PC-9 (cell line): ENCODE measurements around the gene LARGE2. TPM values are rescaled to one million over a fixed set of nuclear protein-coding genes. Genes with fewer than 3 reads are reported as not detected.

Experiments used
- BruUV-seq: library from RNA; stranded (reverse); fragments of 400-500 nt; replicated peaks from 2 replicates; lab custom pipeline; 2021; lab: Mats Ljungman, UMichigan
- CTCF ChIA-PET: fragments of 300-600 bp; sonication (Branson Sonifier 250); formaldehyde crosslinking; loops from one replicate; lab custom pipeline; 2022; ENCODE audit warnings: antibody characterized with exemption; lab: Charles Lee
- POLR2A ChIA-PET: fragments of 300-600 bp; sonication (Branson Sonifier 250); formaldehyde crosslinking; loops from one replicate; lab custom pipeline; 2022; ENCODE audit warnings: antibody characterized with exemption; ENCODE audit not compliant: unreplicated experiment; lab: Charles Lee
- DNase-seq, 2 experiments: peaks; one replicate each; pipeline versions ENCODE4 v3.0.0 to v3.0.0-alpha.2; 2015 to 2022; ENCODE audit warnings: mixed read lengths in 1 of 2
- H2AFZ ChIP-seq: fragments of 200-600 bp; sonication (generic); 2 replicates; pipeline ENCODE4 v1.8.1; 2017; ENCODE audit warnings: antibody characterized with exemption
- H3F3A ChIP-seq: fragments of 200-600 bp; sonication (generic); 2 replicates; pipeline ENCODE4 v1.8.1; 2017; ENCODE audit warnings: antibody characterized with exemption, mild to moderate bottlenecking, low read depth; ENCODE audit not compliant: insufficient read depth
- H3K27ac ChIP-seq: fragments of 200-600 bp; sonication (generic); 2 replicates; pipeline ENCODE4 v1.6.1; 2016; ENCODE audit warnings: mixed run types
- H3K27me3 ChIP-seq: fragments of 200-600 bp; sonication (generic); 2 replicates; pipeline ENCODE4 v1.6.1; 2016; ENCODE audit warnings: low read depth, mixed run types; ENCODE audit not compliant: insufficient read depth
- H3K36me3 ChIP-seq: fragments of 200-600 bp; sonication (generic); 2 replicates; pipeline ENCODE4 v1.6.1; 2016; ENCODE audit warnings: low read depth, mixed run types
- H3K4me1 ChIP-seq: fragments of 200-600 bp; sonication (generic); replicated peaks from 2 replicates; pipeline ENCODE4 v1.6.1; 2016; ENCODE audit warnings: mixed run types; ENCODE audit not compliant: insufficient read depth
- H3K4me2 ChIP-seq: fragments of 200-600 bp; sonication (generic); 2 replicates; pipeline ENCODE4 v1.6.1; 2017; ENCODE audit warnings: mixed run types
- H3K4me3 ChIP-seq: fragments of 200-600 bp; sonication (generic); 2 replicates; pipeline ENCODE4 v1.6.1; 2016; ENCODE audit warnings: mixed run types
- H3K79me2 ChIP-seq: fragments of 200-600 bp; sonication (generic); 2 replicates; pipeline ENCODE4 v1.6.1; 2017; ENCODE audit warnings: low read depth, mixed run types
- H3K9me2 ChIP-seq: fragments of 200-600 bp; sonication (generic); 2 replicates; pipeline ENCODE4 v1.8.1; 2017; ENCODE audit warnings: mild to moderate bottlenecking; ENCODE audit not compliant: insufficient read depth
- H3K9me3 ChIP-seq: fragments of 200-600 bp; sonication (generic); 2 replicates; pipeline ENCODE4 v1.8.1; 2016; ENCODE audit warnings: low read depth; ENCODE audit not compliant: insufficient read depth
- H4K20me1 ChIP-seq: fragments of 200-600 bp; sonication (generic); 2 replicates; pipeline ENCODE4 v1.8.1; 2017; ENCODE audit not compliant: insufficient read depth
- EZH2 ChIP-seq: fragments of 200-600 bp; sonication (generic); IDR thresholded peaks from 2 replicates; pipeline ENCODE4 v1.8.0; 2017; ENCODE audit warnings: antibody characterized with exemption, low read depth
- intact Hi-C: fragments of 100-400 bp; cut with micrococcal nuclease; formaldehyde crosslinking; loops from one replicate; pipeline ENCODE4 v1.10.0; 2022; ENCODE audit not compliant: unreplicated experiment
- total RNA-seq: library from RNA; stranded (reverse); gene quantifications from 2 replicates; pipeline ENCODE4 v1.2.3, GENCODE V29; 2021
- TF ChIP-seq, protein P1 (sequence below): fragments of 200-600 bp; sonication (generic); conservative IDR thresholded peaks from 2 replicates; pipeline ENCODE4 v1.6.1; 2017; ENCODE audit warnings: mixed run types, antibody characterized with exemption, mild to moderate bottlenecking, moderate library complexity

Gene LARGE2
- total RNA-seq, 1 experiment from 2014 or later: 2.6 TPM

DNA sequence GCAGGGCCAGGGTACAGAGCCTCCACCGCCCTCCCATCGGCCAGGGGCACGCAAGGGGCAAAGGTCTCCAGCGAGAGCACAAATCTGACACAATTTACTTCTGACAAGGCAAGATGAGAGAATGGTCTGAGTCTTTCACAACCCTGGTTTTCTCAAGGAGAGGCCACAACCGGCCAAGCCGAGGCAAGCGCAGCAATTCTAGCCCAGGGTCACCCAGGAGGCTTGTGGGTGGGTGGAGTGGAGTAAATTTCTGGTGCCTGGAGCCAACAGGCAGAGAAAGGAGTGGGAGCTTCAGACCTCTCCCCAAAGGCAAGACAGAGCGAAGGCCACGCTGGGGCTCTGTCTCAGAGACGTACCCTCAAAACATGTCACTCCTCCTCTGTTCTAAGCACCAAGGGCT, 9.3 kb downstream of the LARGE2 start:
- 0 out of 2 replicates have a peak, but pooled peaks cover 4% of the 10 kb centered on the region for H3K4me1 ChIP-seq
- H3K4me2 ChIP-seq: no peak overlapping the region
- no peaks in the 10 kb centered on the region for H3K9me3 ChIP-seq
- H3K79me2 ChIP-seq: no peaks in the 10 kb centered on the region
- intact Hi-C loops: no loop called here
- no peaks in the 10 kb centered on the region for H3K36me3 ChIP-seq
- no peak overlapping the region for H3K4me3 ChIP-seq
- H4K20me1 ChIP-seq: 0 out of 2 replicates have a peak, but pooled peaks cover 4% of the 10 kb centered on the region
- H2AFZ ChIP-seq: no peak overlapping the region
- no peaks in the 10 kb centered on the region for H3K9me2 ChIP-seq
- no peak overlapping the region for H3K27ac ChIP-seq
- ChIA-PET POLR2A (no interaction called here), CTCF (no interaction called here)
- H3F3A ChIP-seq: no peaks in the 10 kb centered on the region
- no peak for DNase-seq
- TF ChIP-seq EZH2: no peak
- TF ChIP-seq, protein P1, sequence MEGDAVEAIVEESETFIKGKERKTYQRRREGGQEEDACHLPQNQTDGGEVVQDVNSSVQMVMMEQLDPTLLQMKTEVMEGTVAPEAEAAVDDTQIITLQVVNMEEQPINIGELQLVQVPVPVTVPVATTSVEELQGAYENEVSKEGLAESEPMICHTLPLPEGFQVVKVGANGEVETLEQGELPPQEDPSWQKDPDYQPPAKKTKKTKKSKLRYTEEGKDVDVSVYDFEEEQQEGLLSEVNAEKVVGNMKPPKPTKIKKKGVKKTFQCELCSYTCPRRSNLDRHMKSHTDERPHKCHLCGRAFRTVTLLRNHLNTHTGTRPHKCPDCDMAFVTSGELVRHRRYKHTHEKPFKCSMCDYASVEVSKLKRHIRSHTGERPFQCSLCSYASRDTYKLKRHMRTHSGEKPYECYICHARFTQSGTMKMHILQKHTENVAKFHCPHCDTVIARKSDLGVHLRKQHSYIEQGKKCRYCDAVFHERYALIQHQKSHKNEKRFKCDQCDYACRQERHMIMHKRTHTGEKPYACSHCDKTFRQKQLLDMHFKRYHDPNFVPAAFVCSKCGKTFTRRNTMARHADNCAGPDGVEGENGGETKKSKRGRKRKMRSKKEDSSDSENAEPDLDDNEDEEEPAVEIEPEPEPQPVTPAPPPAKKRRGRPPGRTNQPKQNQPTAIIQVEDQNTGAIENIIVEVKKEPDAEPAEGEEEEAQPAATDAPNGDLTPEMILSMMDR: no peak
- H3K27me3 ChIP-seq: no peaks in the 10 kb centered on the region
- no TSS peak for BruUV-seq

DNA sequence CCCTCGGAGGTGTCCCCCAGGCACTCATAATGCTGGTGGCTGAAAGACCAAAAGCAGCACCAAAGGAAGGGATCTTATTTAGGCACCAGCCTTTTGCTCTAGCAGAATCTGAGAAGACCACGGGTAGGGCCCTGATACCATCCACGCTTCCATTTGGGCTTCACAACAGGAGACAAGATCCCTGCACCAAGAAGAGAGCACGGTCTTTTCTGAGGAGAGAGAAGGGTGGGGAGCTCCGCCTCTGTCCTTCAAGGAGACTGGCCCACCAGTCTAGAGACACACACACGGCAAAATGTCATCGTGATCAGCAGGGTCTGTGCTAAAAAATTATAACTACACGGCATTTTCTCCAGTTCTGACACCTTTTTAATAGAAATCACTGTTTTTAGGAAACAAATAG, 9.8 kb downstream of the LARGE2 start:
- Histone ChIP-seq H3F3A (no peaks in the 10 kb centered on the region), H3K79me2 (no peaks in the 10 kb centered on the region), H3K4me3 (no peak overlapping the region), H3K9me2 (no peaks in the 10 kb centered on the region), H3K27me3 (no peaks in the 10 kb centered on the region), H3K9me3 (no peaks in the 10 kb centered on the region), H4K20me1 (0 out of 2 replicates have a peak, but pooled peaks cover 4% of the 10 kb centered on the region), H3K4me2 (no peak overlapping the region), H2AFZ (no peak overlapping the region), H3K36me3 (0 out of 2 replicates have a peak, but pooled peaks cover 3% of the 10 kb centered on the region), H3K27ac (no peak overlapping the region), H3K4me1 (0 out of 2 replicates have a peak, but pooled peaks cover 4% of the 10 kb centered on the region)
- intact Hi-C loops: no loop called here
- BruUV-seq: no TSS peak
- ChIA-PET CTCF (no interaction called here), POLR2A (no interaction called here)
- DNase-seq: no peak
- no peak for TF ChIP-seq EZH2
- TF ChIP-seq, protein P1: no peak

DNA sequence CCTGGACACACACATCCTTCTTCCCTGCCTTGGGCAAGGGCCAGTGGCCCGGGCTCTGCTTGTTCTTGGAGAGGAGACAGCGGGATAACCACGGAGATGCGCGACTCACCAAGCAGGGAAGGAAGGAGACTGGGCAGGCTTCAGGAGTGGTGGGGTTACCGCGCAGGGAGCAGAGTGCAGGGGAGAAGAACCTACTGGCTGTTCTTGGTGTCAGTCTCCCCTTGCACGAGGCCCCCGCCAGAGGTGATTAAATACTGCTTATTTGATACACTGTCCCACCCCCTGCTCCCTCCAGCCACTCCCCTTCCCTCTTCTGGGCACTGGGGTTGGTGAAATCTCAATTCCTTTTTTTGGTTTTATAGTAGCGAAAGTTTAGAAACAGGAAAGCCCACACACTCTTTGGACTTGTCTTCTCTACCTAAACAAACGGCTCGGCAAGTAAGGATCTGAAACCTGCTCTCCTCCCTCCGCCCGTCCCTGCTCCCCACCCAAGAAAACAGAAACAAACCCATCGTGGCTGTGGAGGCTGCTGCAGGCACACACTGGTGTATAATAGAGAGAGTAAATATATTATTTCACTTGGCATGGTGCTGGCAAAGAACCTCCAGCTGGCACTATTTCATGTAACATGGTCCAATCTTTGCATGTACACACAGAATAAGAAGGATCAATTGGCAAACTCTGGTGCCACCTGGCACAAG, 10.8 kb downstream of the LARGE2 start:
- ChIA-PET POLR2A (no interaction called here), CTCF (interaction anchor here (0.6 kb wide), 1 partner anchor 18 kb away, joined by 3 read pairs; no protein-coding TSS in a partner anchor)
- no peak for DNase-seq

More for the DNA sequence above, 10.8 kb downstream of the LARGE2 start:
- TF ChIP-seq, protein P1: no peak
- no peak for TF ChIP-seq EZH2
- Histone ChIP-seq H3F3A (no peaks in the 10 kb centered on the region), H3K4me1 (0 out of 2 replicates have a peak, but pooled peaks cover 4% of the 10 kb centered on the region), H4K20me1 (0 out of 2 replicates have a peak, but pooled peaks cover 4% of the 10 kb centered on the region), H3K27ac (no peak overlapping the region), H3K9me2 (no peaks in the 10 kb centered on the region), H3K4me3 (no peak overlapping the region), H2AFZ (no peak overlapping the region), H3K36me3 (0 out of 2 replicates have a peak, but pooled peaks cover 3% of the 10 kb centered on the region), H3K79me2 (no peaks in the 10 kb centered on the region), H3K27me3 (no peaks in the 10 kb centered on the region), H3K4me2 (no peak overlapping the region), H3K9me3 (no peaks in the 10 kb centered on the region)
- BruUV-seq: TSS peak; percentile 10
- intact Hi-C loops: no loop called here
